Measurements from ENCODE around the gene ZNF615.

The ZNF615 gene

DNA sequence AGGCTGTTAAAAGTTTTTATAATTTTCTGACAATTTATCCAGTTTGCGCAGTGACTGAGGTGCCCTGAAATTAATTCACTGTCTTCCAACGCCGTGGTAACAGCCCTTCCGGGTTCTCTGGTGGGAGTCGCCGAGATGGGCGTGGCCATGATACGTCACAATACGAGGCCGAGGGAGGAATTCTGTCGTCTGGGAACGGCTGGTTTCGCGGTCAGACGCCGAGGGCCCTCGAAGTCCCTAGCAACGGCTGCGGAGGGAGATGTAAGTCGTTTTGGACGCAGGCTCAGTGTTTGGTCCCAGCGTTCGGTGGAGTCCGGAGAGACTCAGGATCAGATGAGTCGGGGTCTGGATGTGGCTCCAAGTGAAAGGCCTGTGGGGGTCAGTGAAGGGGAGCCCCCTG is 59.0 kb downstream of the ZNF615 start:
- WGBS (ENCODE audit: insufficient coverage, insufficient read length), result no CpG with 5 or more reads among the region's 25 CpGs

GRCh38 chr19:51946602-51947001 is 61.4 kb downstream of the ZNF615 start:
- Histone ChIP-seq H3K4me1 (ENCODE audit: control insufficient read depth, insufficient read depth, low read length) (no peaks in the 10 kb centered on the region), H3K27me3 (ENCODE audit: control insufficient read depth, insufficient read depth, low read length) (no peaks in the 10 kb centered on the region), H3K4me3 (ENCODE audit: low read length) (no peak overlapping the region), H3K9me3 (ENCODE audit: control insufficient read depth, insufficient read depth, low read length) (peaks cover 20% of the 10 kb centered on the region), H3K36me3 (ENCODE audit: control insufficient read depth, insufficient read depth, low read length) (peaks cover 33% of the 10 kb centered on the region), H3K27ac (ENCODE audit: low read length) (no peak overlapping the region)
- DNase-seq (ENCODE audit: low read depth, low spot score), result no peak
- no CpG with 5 or more reads among the region's 1 CpG for WGBS (ENCODE audit: insufficient coverage, insufficient read length)

More for the DNA sequence above, 59.0 kb downstream of the ZNF615 start:
- no peak overlapping the region for H3K27ac ChIP-seq (ENCODE audit: low read length)
- H3K27me3 ChIP-seq (ENCODE audit: control insufficient read depth, insufficient read depth, low read length), result no peaks in the 10 kb centered on the region
- H3K9me3 ChIP-seq (ENCODE audit: control insufficient read depth, insufficient read depth, low read length), result peaks cover 18% of the 10 kb centered on the region
- no peak overlapping the region for H3K4me3 ChIP-seq (ENCODE audit: low read length)
- H3K4me1 ChIP-seq (ENCODE audit: control insufficient read depth, insufficient read depth, low read length), result no peaks in the 10 kb centered on the region
- DNase-seq (ENCODE audit: low read depth, low spot score), result no peak
- H3K36me3 ChIP-seq (ENCODE audit: control insufficient read depth, insufficient read depth, low read length), result peaks cover 16% of the 10 kb centered on the region

- Histone ChIP-seq H3K4me3 (ENCODE audit: low read length) (no peak overlapping the region), H3K36me3 (ENCODE audit: control insufficient read depth, insufficient read depth, low read length) (peaks cover 44% of the 10 kb centered on the region), H3K27me3 (ENCODE audit: control insufficient read depth, insufficient read depth, low read length) (no peaks in the 10 kb centered on the region), H3K9me3 (ENCODE audit: control insufficient read depth, insufficient read depth, low read length) (peaks cover 22% of the 10 kb centered on the region), H3K27ac (ENCODE audit: low read length) (no peak overlapping the region), H3K4me1 (ENCODE audit: control insufficient read depth, insufficient read depth, low read length) (no peaks in the 10 kb centered on the region)
- no CpG with 5 or more reads among the region's 7 CpGs for WGBS (ENCODE audit: insufficient coverage, insufficient read length)
- DNase-seq (ENCODE audit: low read depth, low spot score), result no peak
These were observed 63.0 kb downstream of the ZNF615 start for GRCh38 chr19:51944798-51945552.
